IMR-90 (cell line): ENCODE data around the gene ALKAL2.

Experiments
- BHLHE40 ChIP-seq: fragments of 150-350 bp; IDR thresholded peaks from 2 replicates; pipeline ENCODE4 v1.6.1; 2016; ENCODE audit warnings: mild to moderate bottlenecking, low read depth, low read length
- CEBPB ChIP-seq: IDR thresholded peaks from 2 replicates; pipeline ENCODE4 v1.6.1; 2012; ENCODE audit warnings: low read depth, low read length, improper control_type of control experiment
- CHD1 ChIP-seq: IDR thresholded peaks from 2 replicates; pipeline ENCODE4 v1.6.1; 2012; ENCODE audit warnings: low read depth, low read length, improper control_type of control experiment
- CTCF ChIP-seq: conservative IDR thresholded peaks from 2 replicates; pipeline ENCODE4 v1.5.1; 2012; ENCODE audit warnings: mild to moderate bottlenecking, low read depth, low read length, improper control_type of control experiment
- FOS ChIP-seq: fragments of 150-350 bp; IDR thresholded peaks from 2 replicates; pipeline ENCODE4 v1.6.1; 2016; ENCODE audit warnings: low read depth, low read length
- MAFK ChIP-seq: IDR thresholded peaks from 2 replicates; pipeline ENCODE4 v1.6.1; 2012; ENCODE audit warnings: low read depth, low read length, improper control_type of control experiment
- NFE2L2 ChIP-seq: fragments of 150-350 bp; IDR thresholded peaks from 2 replicates; pipeline ENCODE4 v1.6.1; 2016; ENCODE audit warnings: low read depth, mild to moderate bottlenecking, low read length
- POLR2A ChIP-seq: IDR thresholded peaks from 2 replicates; pipeline ENCODE4 v1.6.1; 2012; ENCODE audit warnings: mild to moderate bottlenecking, low read depth, low read length
- RAD21 ChIP-seq: IDR thresholded peaks from 2 replicates; pipeline ENCODE4 v1.6.1; 2012; ENCODE audit warnings: low read length, improper control_type of control experiment
- RCOR1 ChIP-seq: IDR thresholded peaks from 2 replicates; pipeline ENCODE4 v1.6.1; 2012; ENCODE audit warnings: mild to moderate bottlenecking, low read length, improper control_type of control experiment; ENCODE audit not compliant: insufficient replicate concordance
- RFX5 ChIP-seq: IDR thresholded peaks from 2 replicates; pipeline ENCODE4 v1.8.0; 2012; ENCODE audit warnings: low read depth, mild to moderate bottlenecking, low read length, moderate library complexity
- SMC3 ChIP-seq: fragments of 150-350 bp; IDR thresholded peaks from 2 replicates; pipeline ENCODE4 v1.6.1; 2016; ENCODE audit warnings: low read depth, mild to moderate bottlenecking, antibody characterized with exemption, low read length, moderate library complexity

DNA sequence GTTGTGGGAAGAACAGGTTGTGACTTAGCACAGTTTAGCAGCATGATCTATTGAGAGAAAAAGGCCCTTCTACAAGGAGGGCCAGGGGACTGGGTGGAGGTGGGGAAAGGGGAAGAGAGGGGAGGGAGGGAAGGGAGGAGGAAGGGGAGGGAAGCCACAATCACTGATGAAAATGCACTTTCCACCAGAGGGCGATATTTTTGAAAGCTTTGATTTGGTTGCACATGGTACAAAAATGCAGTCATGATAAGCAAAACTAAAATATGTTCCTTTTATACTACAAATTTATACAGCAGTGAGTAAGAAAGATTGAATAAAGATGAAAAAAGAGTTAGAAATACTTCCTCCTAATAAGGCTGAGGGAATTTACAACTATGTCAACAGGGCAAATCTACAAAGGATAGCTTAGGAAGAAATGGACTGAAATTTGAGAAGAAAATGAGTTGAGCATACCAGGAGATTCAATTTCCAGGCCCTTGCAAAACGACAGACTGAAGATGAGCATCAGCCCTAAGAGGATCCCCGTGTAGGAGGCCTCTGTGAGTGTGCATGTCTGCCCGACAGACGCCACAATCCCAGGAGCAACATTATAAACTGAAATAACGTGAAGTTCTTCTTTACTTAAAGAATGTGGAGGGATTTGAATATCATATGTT lies 41.3 kb downstream of the ALKAL2 start:
- TF ChIP-seq CTCF: peak; percentile 74
- no peak for TF ChIP-seq POLR2A
- TF ChIP-seq CHD1: no peak
- TF ChIP-seq RAD21: peak; percentile 55
- no peak for TF ChIP-seq RCOR1
- TF ChIP-seq NFE2L2: no peak
- no peak for TF ChIP-seq RFX5
- TF ChIP-seq SMC3: peak; percentile 60
- TF ChIP-seq BHLHE40: no peak
- TF ChIP-seq CEBPB: peak; percentile 0; the same call in 1 of the 2 replicates
- peak; percentile 32; the same call in 1 of the 2 replicates for TF ChIP-seq MAFK
- TF ChIP-seq FOS: no peak
